Ovary (tissue), 10 donors: ENCODE results near the gene ADRA2C. TPM values are rescaled to one million over a fixed set of nuclear protein-coding genes. Genes with fewer than 3 reads are reported as not detected.

Source experiments
- DNase-seq, 5 donors: peaks; one replicate each; pipeline ENCODE4 v3.0.0-alpha.2; 2019 to 2020
- H3K27ac ChIP-seq, 2 donors: fragments of 200-600 bp; one replicate each; pipeline versions ENCODE4 v1.5.1 to v1.8.0; 2019 to 2022
- H3K27me3 ChIP-seq: fragments of 200-600 bp; one replicate; pipeline ENCODE4 v1.8.0; 2022
- H3K36me3 ChIP-seq: fragments of 200-600 bp; sonication (generic); one replicate; pipeline ENCODE4 v1.5.1; 2019
- H3K4me1 ChIP-seq: one replicate; pipeline ENCODE4 v1.8.1; 2013; ENCODE audit warnings: mild to moderate bottlenecking, moderate library complexity; ENCODE audit not compliant: insufficient read depth
- H3K4me3 ChIP-seq: fragments of 200-600 bp; sonication (generic); one replicate; pipeline ENCODE4 v1.5.1; 2017
- H3K9me3 ChIP-seq, 2 donors: fragments of 200-600 bp in 1 of 2; sonication (generic) in 1 of 2; one replicate each; pipeline versions ENCODE4 v1.5.1 to v1.8.1; 2013 to 2019; ENCODE audit warnings: mild to moderate bottlenecking in 1 of 2, moderate library complexity in 1 of 2
- CTCF ChIP-seq, 3 donors: fragments of 450-650 bp in 2 of 3; fragments of 200-600 bp in 1 of 3; IDR thresholded peaks; one replicate each; pipeline versions ENCODE4 v1.5.1 to v1.8.0; 2016 to 2022; ENCODE audit warnings: antibody characterized with exemption in 3 of 3, mild to moderate bottlenecking in 1 of 3
- EP300 ChIP-seq: sonication (generic); formaldehyde crosslinking; IDR thresholded peaks from one replicate; pipeline ENCODE4 v1.6.1; 2017; ENCODE audit warnings: antibody characterized with exemption
- POLR2A ChIP-seq: fragments of 450-650 bp; IDR thresholded peaks from one replicate; pipeline ENCODE4 v1.6.1; 2017; ENCODE audit warnings: antibody characterized with exemption, mild to moderate bottlenecking, moderate library complexity
- WGBS, 3 donors: extraction: QIAGEN DNeasy Blood & Tissue Kit in 1 of 3; methylation state at CpG; one replicate each; pipeline versions ENCODE4 v1.1.5 to v1.1.7; 2013 to 2017; 5-methylcytosine and 5-hydroxymethylcytosine counted together
- intact Hi-C, 4 donors: fragments of 100-400 bp; cut with DNase I; formaldehyde crosslinking; loops; one replicate each; pipeline versions ENCODE4 v1.11.0 to v1.15.1; 2022 to 2023
- long read RNA-seq, 3 donors: library from polyadenylated mRNA in 2 of 3; unstranded in 2 of 3; transcript quantifications; one replicate each; pipeline ENCODE4 v2.0.0 and lab custom pipeline, GENCODE V29; 2021 to 2026
- polyA plus RNA-seq, 2 donors: library from polyadenylated mRNA; stranded (reverse); fragments of 200-250 nt in 1 of 2; fragments of 350-450 nt in 1 of 2; fragmentation: Illumina TruSeq in 1 of 2; extraction: RNeasy Lipid Tissue Mini Kit (QIAGEN cat#74804) in 1 of 2; gene quantifications; one replicate each; pipeline ENCODE4 v1.2.3, GENCODE V29; 2013 to 2014
- total RNA-seq, 7 donors: library from RNA; depleted of rRNA in 2 of 7; stranded (reverse); fragments of >200 nt in 2 of 7; fragmentation: NEBNext Ultra II Directional in 3 of 7; extraction: Animal tissue kit (Norgen Biotek cat#: 25700) in 3 of 7; gene quantifications; one replicate each; pipeline versions ENCODE4 v1.1.0 to v1.2.4, GENCODE V29; 2016 to 2023
- donor health status: DM: no; HTN: no; CAD: no; lungs with moderate emphysema.
- donor health status: DM: no; HTN: no; CAD: no.
- donor health status: Bipolar disorder and iron deficiency.
- donor health status: DM: yes; HTN: yes; CAD: no.
- donor health status: DM: no; HTN: no; CAD: no.
- donor health status: DM: yes; HTN: yes; CAD: no.

The ADRA2C gene
- total RNA-seq (10 to 100 TPM in 2 of 7 donors, 1 to 10 TPM in 4, under 1 TPM in 1; 0.35 to 15.1 (median 5.8) TPM), polyA plus RNA-seq (1 to 10 TPM in 1 of 2 donors, under 1 TPM in 1; 0.75 to 1.0 TPM)
- long read RNA-seq, donor 1: 0 reads
- long read RNA-seq, donor 2, partial matches to known transcripts: 0 of 3 reads
- long read RNA-seq, donor 2, other reads (novel, unspliced or antisense): 0 of 3 reads
- long read RNA-seq, donor 3, transcript ADRA2C-201 (1 exons, 2,129 nt): major isoform, 60 of 60 reads
- long read RNA-seq, donor 3, partial matches to known transcripts: 0 of 60 reads
- long read RNA-seq, donor 3, other reads (novel, unspliced or antisense): 0 of 60 reads

GRCh38 chr4:3766036-3766784 is at the start of gene ADRA2C:
Gene ADRA2C (plus strand): TSS chr4:3766385. CDS start chr4:3766607, 222 bp downstream.
- Histone ChIP-seq H3K27ac (no peak within 1 kb of the TSS), H3K4me3 (peak within 1 kb of the TSS; percentile 32), H3K36me3 (no peaks in the 10 kb centered on the region), H3K9me3 (no peaks in the 10 kb centered on the region), H3K4me1 (no peaks in the 10 kb centered on the region), H3K27me3 (no peaks in the 10 kb centered on the region)
- no peak for TF ChIP-seq POLR2A
- 0 to 1% (median 0%) methylated on average over 40 to 131 of the region's 131 CpGs for WGBS, 3 donors
- peak in 1 of 5 donors; percentile 65 for DNase-seq
- intact Hi-C loops: loop anchor here in 1 of 4 donors (10.0 kb wide), 1 partner anchor 111 kb away; no protein-coding TSS in a partner anchor

- DNase-seq: no peak
- intact Hi-C loops: no loop called here
- no peak overlapping the region for H3K27ac ChIP-seq
- TF ChIP-seq POLR2A (no peak), CTCF (IDR thresholded peaks at IDR 0.05) (no peak), EP300 (no peak)
- H3K36me3 ChIP-seq: no peaks in the 10 kb centered on the region
- WGBS, 3 donors: 72 to 85% (median 72%) methylated on average over 9 to 10 of the region's 10 CpGs
- H3K4me1 ChIP-seq: no peaks in the 10 kb centered on the region
- H3K4me3 ChIP-seq: no peak overlapping the region
- no peaks in the 10 kb centered on the region for H3K27me3 ChIP-seq
- no peaks in the 10 kb centered on the region for H3K9me3 ChIP-seq
These were observed 49.5 kb upstream of the ADRA2C start for GRCh38 chr4:3716631-3717235.

- TF ChIP-seq POLR2A: no peak
- TF ChIP-seq EP300: no peak
- no peak for TF ChIP-seq CTCF (IDR thresholded peaks at IDR 0.05)
- no peaks in the 10 kb centered on the region for H3K27me3 ChIP-seq
- H3K9me3 ChIP-seq: no peaks in the 10 kb centered on the region
These were observed 48.9 kb upstream of the ADRA2C start for GRCh38 chr4:3717241-3717640.

GRCh38 chr4:3718462-3718861 is 47.7 kb upstream of the ADRA2C start:
- no peaks in the 10 kb centered on the region for H3K4me1 ChIP-seq
- H3K27me3 ChIP-seq: no peaks in the 10 kb centered on the region
- H3K36me3 ChIP-seq: no peaks in the 10 kb centered on the region
- 48 to 88% (median 84%) methylated on average over 2 of the region's 2 CpGs for WGBS, 3 donors
- H3K4me3 ChIP-seq: no peak overlapping the region
- H3K9me3 ChIP-seq: peaks cover 0 to 4% of the 10 kb centered on the region in 2 donors
- no peak for TF ChIP-seq EP300
- TF ChIP-seq POLR2A: no peak
- TF ChIP-seq CTCF (IDR thresholded peaks at IDR 0.05): no peak
- intact Hi-C loops: no loop called here
- H3K27ac ChIP-seq: no peak overlapping the region
- DNase-seq: no peak

More at GRCh38 chr4:3717241-3717640, 48.9 kb upstream of the ADRA2C start:
- WGBS, 3 donors: 66 to 74% (median 70%) methylated on average over 5 to 6 of the region's 6 CpGs
- no peaks in the 10 kb centered on the region for H3K36me3 ChIP-seq
- H3K4me1 ChIP-seq: no peaks in the 10 kb centered on the region
- H3K27ac ChIP-seq: no peak overlapping the region
- no peak overlapping the region for H3K4me3 ChIP-seq
- DNase-seq: no peak
- intact Hi-C loops: no loop called here
